K562 (cell line): Measurements from ENCODE around the gene BAG5.
"Not testable (repeated sequence)": the region's sequence is repeated elsewhere in the genome, so short reads cannot be mapped to it uniquely, and the experiment has no call there.

Source experiments
- CSDE1 ChIP-seq, 2 experiments: fragments of 450-650 bp; IDR thresholded peaks; 2 replicates each; pipeline ENCODE4 v1.6.1; 2016; ENCODE audit warnings: mild to moderate bottlenecking in 1 of 2
- CTCF ChIP-seq, 3 experiments: IDR thresholded peaks in 2 of 3; conservative IDR thresholded peaks in 1 of 3; 2 replicates each; pipeline ENCODE4 v1.5.1; 2011 to 2012; ENCODE audit warnings: low read length in 3 of 3, mild to moderate bottlenecking in 3 of 3, control low read depth in 2 of 3, improper control_type of control experiment in 1 of 3, inconsistent platforms in 1 of 3, low read depth in 1 of 3, mixed read lengths in 1 of 3, moderate library complexity in 1 of 3; ENCODE audit not compliant: insufficient read depth in 2 of 3
- DACH1 ChIP-seq: fragments of 450-650 bp; IDR thresholded peaks from 2 replicates; pipeline ENCODE4 v1.6.1; 2018; ENCODE audit not compliant: partially characterized antibody
- ELF4 ChIP-seq: fragments of 450-650 bp; formaldehyde crosslinking; IDR thresholded peaks from 2 replicates; pipeline ENCODE4 v1.4.0; 2022; ENCODE audit warnings: missing genetic modification characterization
- GABPA ChIP-seq: fragments of 200-800 bp; sonication (Bioruptor generic); conservative IDR thresholded peaks from 2 replicates; pipeline ENCODE4 v1.6.1; 2016; ENCODE audit warnings: low read depth, missing genetic modification characterization, missing compliant biosample characterization
- HCFC1 ChIP-seq: IDR thresholded peaks from 2 replicates; pipeline ENCODE4 v1.6.1; 2012; ENCODE audit warnings: low read depth, low read length, improper control_type of control experiment
- POLR2AphosphoS5 ChIP-seq: IDR thresholded peaks from 2 replicates; pipeline ENCODE4 v1.6.1; 2011; ENCODE audit warnings: mild to moderate bottlenecking, low read depth, low read length, moderate library complexity; ENCODE audit not compliant: control insufficient read depth, insufficient read depth
- USF2 ChIP-seq: sonication (generic); formaldehyde crosslinking; IDR thresholded peaks from 2 replicates; pipeline ENCODE4 v1.5.0; 2020; ENCODE audit warnings: missing genetic modification reagents
- ZBTB8A ChIP-seq: fragments of 450-650 bp; IDR thresholded peaks from 2 replicates; pipeline ENCODE4 v1.6.1; 2018; ENCODE audit warnings: mild to moderate bottlenecking, moderate library complexity; ENCODE audit not compliant: partially characterized antibody
- ZNF695 ChIP-seq: fragments of 450-650 bp; formaldehyde crosslinking; IDR thresholded peaks from 2 replicates; pipeline ENCODE4 v1.4.0; 2020; ENCODE audit warnings: mild to moderate bottlenecking, moderate library complexity

GRCh38 chr14:103512180-103512579 lies 50.3 kb downstream of the BAG5 start:
- not testable (repeated sequence) for TF ChIP-seq ZBTB8A; USF2 (CRISPR knock-in tag); HCFC1; CTCF (IDR thresholded peaks at IDR 0.05 in 2 of 3, conservative IDR thresholded peaks at IDR 0.05 in 1 of 3; ENCODE audit: insufficient read depth in 2 of 3, low read depth in 1 of 3, low read length in 3 of 3); CSDE1 (IDR thresholded peaks at IDR 0.05); GABPA (tag); ELF4 (CRISPR knock-in tag); ZNF695; POLR2AphosphoS5; DACH1
